GM19328 (cell line): Measurements from ENCODE around the gene FAM72B.
"Not testable (repeated sequence)": the region's sequence is repeated elsewhere in the genome, so short reads cannot be mapped to it uniquely, and the experiment has no call there.

Experiments
- ATAC-seq: cut with Tn5 transposase; IDR thresholded peaks from one replicate; pipeline ENCODE4 v1.9.1; 2021; ENCODE audit warnings: mild to moderate bottlenecking, moderate library complexity; ENCODE audit not compliant: unreplicated experiment

The FAM72B gene

GRCh38 chr1:121156958-121157603 is 27.1 kb downstream of the FAM72B start:
- not testable (repeated sequence) for ATAC-seq

DNA sequence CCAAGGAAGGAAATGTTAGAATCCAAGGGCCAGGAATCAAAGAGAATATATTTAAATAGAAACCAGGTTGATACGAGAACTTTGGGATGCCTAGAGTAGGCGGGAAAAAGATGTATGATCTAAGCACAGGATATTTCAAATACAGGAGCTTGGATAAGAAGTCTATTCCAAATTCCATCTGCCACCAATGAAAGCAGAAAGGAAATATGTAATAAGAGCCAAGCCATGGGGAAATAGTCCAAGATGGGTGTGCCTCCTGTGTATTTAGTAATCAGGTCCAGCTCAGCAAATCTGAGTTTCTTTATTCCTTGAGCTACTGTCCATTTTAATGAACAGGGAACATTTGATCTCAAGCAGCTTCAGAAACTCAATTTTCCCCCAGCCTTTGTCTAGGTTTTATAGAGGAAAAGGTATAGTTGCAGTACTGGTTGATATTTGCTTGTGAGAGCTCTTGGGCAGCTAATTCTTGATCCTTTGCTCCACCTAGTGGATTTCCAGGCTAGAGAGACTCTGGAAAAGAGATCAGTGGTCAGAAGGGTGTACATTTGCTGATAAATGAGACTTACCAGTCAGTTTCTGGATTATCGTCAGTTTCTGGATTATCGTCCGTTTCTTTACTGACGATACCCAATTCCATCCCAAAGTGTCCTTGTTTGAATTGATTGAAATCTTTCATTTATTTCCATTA is 28.3 kb downstream of the FAM72B start:
- not testable (repeated sequence) for ATAC-seq

- not testable (repeated sequence) for ATAC-seq
Measured at GRCh38 chr1:121154811-121155210, 29.3 kb downstream of the FAM72B start.

- ATAC-seq: not testable (repeated sequence)
Measured at GRCh38 chr1:121152788-121153187, 31.4 kb downstream of the FAM72B start.

- not testable (repeated sequence) for ATAC-seq
Measured at GRCh38 chr1:121151294-121151693, 32.8 kb downstream of the FAM72B start.

DNA sequence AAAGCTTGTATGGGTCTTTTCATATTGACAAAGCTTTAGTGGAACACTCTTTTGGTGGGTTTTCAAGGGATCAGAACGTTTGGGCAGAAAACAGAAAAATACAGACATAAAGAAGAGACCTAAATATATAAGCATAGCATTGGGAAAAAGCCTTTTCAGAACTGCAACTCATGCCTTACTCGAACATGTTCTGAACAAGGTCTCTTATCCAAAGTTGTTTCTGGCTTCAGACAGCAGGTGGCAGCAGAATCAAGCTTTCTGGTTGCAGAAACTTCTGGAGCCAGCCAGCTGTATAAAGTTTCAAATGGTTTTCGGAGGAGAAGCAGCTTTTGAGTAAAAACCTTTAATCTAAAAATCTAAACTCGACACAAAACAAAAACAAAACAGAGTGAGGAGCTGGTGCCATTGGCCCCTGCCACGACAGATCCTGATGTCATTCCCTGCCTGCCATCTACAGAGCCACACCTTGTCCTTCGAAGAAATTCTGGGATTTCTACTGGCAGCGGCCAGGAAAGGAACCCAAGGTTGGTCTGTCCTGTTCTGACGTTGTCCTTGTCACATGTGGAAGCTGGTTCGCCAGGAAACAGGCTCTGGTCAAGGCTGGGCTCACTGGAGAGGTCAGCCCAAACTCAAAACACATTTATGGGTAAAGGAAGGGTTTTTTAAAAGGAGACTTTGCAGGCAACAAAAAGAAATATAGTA is 35.5 kb downstream of the FAM72B start:
- not testable (repeated sequence) for ATAC-seq

GRCh38 chr1:121140393-121140792 is 43.7 kb downstream of the FAM72B start:
- ATAC-seq: not testable (repeated sequence)

DNA sequence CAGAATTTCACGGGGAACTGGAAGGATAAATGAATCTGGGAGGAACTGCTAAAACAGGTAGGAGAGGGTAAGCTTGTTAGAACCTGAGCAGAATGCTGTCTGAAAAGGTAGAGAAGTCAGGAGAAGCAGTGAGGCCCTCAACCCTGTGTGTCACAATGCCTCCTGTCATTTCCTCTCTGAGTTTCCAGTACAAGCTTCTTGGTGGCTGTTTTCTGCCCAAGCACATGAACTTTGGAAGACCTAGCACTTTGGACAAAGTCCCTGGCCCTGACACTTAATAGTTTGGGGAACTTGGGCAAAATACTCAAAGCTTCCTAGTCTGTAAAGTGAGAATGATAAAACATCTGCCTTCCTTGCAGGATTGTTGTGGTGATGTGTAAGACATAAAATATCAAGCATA is 52.6 kb downstream of the FAM72B start:
- not testable (repeated sequence) for ATAC-seq

- ATAC-seq: not testable (repeated sequence)
Measured at GRCh38 chr1:121118480-121118824, 65.7 kb downstream of the FAM72B start.
